GM18873 (cell line): ENCODE results near the gene TECTA.

Experiments
- ATAC-seq: cut with Tn5 transposase; IDR thresholded peaks from one replicate; pipeline ENCODE4 v1.9.1; 2021; ENCODE audit warnings: mild to moderate bottlenecking, moderate library complexity, moderate number of reproducible peaks; ENCODE audit not compliant: unreplicated experiment, low FRiP score

Gene TECTA

DNA sequence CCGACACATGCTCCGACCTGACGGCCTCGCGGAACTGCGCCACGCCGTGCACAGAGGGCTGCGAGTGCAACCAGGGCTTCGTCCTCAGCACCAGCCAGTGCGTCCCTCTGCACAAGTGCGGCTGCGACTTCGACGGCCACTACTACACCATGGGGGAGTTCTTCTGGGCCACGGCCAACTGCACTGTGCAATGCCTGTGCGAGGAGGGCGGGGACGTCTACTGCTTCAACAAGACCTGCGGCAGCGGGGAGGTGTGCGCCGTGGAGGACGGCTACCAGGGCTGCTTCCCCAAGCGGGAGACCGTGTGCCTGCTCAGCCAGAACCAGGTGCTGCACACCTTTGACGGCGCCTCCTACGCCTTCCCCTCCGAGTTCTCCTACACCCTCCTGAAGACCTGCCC is 26.8 kb downstream of the TECTA start:
- ATAC-seq = no peak

- ATAC-seq = no peak
Measured at GRCh38 chr11:121129362-121130340, 28.6 kb downstream of the TECTA start.

DNA sequence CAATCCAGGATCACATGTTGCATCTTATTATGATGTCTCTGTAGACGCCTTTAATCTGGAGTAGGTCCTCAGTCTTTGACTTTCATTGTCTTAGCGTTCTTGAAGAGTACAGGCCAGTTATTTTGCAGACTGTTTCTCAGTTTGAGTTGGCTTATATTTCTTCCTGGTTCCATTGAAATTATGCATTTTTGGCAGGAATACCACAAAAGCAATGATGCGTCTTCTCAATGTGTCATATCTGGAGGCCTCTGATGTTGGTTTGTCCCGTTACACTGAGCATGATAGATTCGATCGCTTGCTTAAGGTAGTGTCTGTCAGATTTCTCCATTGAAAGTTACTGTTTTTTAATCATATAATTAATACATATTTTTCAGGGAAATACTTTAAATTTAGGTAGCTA is 30.6 kb downstream of the TECTA start:
- ATAC-seq = no peak

DNA sequence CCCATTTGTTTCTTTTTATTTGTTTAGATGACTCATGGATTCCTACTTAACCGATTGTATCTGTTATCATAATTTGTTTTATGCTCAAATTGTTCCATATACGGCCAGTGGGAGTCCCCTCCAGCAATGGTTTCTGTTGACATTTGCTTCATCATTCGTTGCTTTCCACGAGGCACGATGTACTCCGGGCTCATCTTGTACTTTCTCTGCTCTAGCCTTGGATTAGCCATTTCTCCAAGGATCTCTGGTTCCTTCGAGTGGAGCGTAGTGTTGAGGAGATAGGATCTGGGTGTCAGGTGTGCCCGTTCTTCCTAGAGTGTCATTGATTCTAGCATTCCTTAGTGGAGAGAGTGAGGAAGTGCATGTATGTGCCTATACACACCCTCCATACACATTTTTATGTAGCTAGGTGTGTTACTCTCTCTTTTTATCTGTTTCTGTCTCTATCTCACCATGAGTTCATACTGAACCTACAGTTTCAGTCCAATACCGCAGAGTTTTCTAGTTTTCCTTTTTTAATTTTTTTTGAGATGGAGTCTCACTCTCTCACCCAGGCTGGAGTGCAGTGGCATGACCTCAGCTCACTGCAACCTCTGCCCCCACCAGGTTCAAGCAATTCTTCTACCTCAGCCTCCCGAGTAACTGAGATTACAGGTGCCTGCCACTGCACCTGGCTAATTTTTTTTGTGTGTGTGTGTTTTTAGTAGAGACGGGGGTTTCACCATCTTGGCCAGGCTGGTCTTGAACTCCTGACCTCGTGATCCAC is 31.4 kb downstream of the TECTA start:
- no peak for ATAC-seq

DNA sequence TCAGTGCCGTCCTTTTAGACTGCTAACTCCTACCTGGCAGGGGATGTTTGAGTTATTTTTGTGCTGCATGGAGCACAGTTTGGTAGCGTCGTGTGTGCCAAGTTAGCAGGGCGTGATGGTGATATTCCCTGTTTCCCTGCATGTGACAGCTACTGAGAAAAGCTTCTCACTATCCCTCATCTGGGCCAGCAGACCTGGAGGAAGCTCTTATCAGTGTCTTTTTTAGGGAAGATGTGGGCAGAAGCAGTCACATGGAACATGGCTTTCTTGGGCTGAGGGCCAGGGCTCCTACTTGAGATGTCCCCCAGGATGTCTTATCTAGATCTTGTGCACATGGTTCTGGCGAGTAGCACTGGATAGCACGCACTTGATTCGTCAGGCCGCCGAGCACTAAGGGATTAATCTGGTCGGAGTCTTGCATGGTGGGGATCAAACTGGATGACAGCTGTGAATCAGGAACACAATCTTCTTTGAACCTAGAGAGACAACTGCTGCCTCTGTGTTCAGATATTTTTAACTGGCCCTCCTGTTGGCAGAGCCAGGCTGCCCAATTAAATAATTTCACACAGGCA is 33.8 kb downstream of the TECTA start:
- no peak for ATAC-seq

DNA sequence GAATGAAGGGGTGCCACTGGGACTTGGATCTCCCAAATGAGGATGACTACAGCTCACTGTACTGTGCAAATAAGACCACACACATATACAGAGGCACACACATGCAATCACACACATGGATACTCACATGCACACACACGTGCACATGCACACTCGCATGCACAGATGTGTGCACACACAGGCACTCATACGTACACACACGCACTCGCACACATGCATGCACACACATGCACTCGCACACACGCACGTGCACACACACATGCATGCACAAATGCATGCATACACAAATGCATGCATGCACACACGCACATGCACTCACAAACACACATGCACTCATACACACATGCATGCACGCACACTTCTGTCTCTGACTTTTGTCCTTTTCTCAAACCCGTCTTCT is 36.0 kb downstream of the TECTA start:
- ATAC-seq = no peak

DNA sequence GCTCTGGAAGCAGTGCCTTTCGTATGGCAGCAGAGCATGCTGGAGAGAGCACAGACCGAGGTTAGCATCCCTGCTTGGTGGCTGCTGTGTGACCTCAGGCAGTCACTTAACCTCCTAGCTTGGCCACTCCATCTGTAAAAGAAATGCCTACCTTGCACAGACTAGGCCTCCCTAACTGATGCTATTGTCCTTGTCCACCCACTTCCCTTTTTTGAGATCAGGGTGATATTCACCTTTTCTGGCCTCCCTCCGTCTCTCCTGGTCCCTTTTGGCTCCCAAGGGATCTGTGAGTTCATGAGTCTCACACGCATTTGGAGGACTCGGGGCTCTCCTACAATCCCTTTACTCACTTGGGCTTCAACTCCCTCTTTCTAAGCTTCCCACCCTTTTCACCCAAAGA is 37.2 kb downstream of the TECTA start:
- no peak for ATAC-seq

GRCh38 chr11:121140369-121140768 is 39.3 kb downstream of the TECTA start:
- ATAC-seq = no peak

- no peak for ATAC-seq
Measured at GRCh38 chr11:121141066-121141465, 40.0 kb downstream of the TECTA start.

DNA sequence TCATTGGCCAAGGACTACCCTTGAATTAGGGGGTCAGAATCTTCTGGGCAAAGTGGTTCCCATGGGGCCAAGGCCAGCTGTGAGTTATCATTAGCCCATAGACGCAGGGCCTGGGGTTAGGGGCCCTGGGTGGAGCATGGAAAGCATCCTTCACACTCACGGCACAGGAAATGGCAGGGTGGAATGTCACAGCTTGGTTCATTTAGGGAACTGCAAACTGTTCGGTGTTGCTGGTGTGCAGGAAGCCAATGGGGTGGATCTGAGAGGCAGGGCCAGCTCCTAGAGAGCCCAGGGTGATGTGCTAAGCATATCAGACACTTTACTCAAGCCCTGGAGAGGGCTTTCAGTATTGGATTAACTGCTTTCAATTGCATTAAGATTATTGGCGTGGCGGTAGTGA is 42.9 kb downstream of the TECTA start:
- ATAC-seq = no peak

- ATAC-seq = no peak
Measured at GRCh38 chr11:121144723-121145122, 43.7 kb downstream of the TECTA start.

- ATAC-seq = no peak
Measured at GRCh38 chr11:121145826-121146225, 44.8 kb downstream of the TECTA start.

GRCh38 chr11:121149116-121149515 is 48.1 kb downstream of the TECTA start:
- no peak for ATAC-seq

DNA sequence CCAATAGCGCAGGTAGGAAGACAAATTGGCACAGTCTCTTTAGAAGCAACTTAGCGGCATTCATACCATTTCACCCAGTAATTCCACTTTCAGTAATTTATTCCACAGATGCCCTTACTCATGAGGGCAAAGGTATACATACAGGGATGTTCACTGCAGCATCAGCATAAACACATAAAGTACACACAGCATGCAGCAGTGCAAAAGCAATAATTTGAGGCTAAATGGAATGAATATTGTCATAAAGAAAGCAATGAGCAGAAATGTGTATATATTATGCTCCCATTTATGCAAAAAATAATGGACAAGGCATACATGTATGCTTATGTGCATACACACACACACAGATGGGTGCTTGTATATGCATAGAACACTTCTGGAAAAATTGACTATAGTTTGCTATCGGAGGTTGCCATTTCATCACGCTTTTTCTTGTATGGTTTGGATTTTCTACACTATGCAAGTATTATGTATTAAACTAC is 50.2 kb downstream of the TECTA start:
- ATAC-seq = no peak

GRCh38 chr11:121152764-121153163 is 51.7 kb downstream of the TECTA start:
- ATAC-seq = no peak

DNA sequence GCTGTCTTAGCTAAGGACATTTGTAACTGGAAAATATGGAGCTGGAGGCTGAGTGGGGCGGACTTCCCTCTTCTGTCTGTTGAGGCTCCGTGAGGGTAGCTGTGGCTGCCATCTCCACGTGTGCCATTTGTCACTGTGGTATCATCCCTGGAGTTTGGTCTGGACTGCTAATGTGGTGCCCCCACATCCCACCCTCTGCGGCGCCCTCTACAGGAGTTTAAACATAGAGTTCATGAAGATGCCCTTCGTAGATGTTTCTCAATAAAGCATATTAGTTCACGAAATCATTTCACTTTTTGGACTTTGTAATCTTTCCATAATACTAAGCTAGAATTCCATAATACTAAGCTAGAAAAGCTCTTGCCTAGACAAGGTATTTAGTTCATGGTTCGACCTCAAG is 52.4 kb downstream of the TECTA start:
- no peak for ATAC-seq

GRCh38 chr11:121154486-121155314 is 53.7 kb downstream of the TECTA start:
- ATAC-seq = no peak

GRCh38 chr11:121157756-121158155 is 56.7 kb downstream of the TECTA start:
- ATAC-seq = no peak

- no peak for ATAC-seq
Measured at GRCh38 chr11:121159741-121160140, 58.7 kb downstream of the TECTA start.

- no peak for ATAC-seq
Measured at GRCh38 chr11:121161349-121161917, 60.4 kb downstream of the TECTA start.
